Smooth muscle cell (in vitro differentiated cells): ENCODE results near the gene TMX3. TPM values are rescaled to one million over a fixed set of nuclear protein-coding genes. Genes with fewer than 3 reads are reported as not detected.

Experiments
- DNase-seq: peaks from one replicate; lab custom pipeline; 2025; ENCODE audit not compliant: unreplicated experiment; lab: John Stamatoyannopoulos, UW
- H2AFZ ChIP-seq: fragments of 200-600 bp; sonication (generic); 2 replicates; pipeline ENCODE4 v1.6.0; 2016; ENCODE audit warnings: antibody characterized with exemption, low read depth, mild to moderate bottlenecking
- H3F3A ChIP-seq: fragments of 200-600 bp; sonication (generic); 2 replicates; pipeline ENCODE4 v1.6.0; 2017; ENCODE audit warnings: antibody characterized with exemption, low read depth
- H3K27ac ChIP-seq: fragments of 200-600 bp; sonication (generic); 2 replicates; pipeline ENCODE4 v1.5.1; 2016; ENCODE audit warnings: low read depth, mild to moderate bottlenecking
- H3K27me3 ChIP-seq: fragments of 200-600 bp; sonication (generic); 2 replicates; pipeline ENCODE4 v1.6.1; 2016; ENCODE audit warnings: low read depth, mild to moderate bottlenecking
- H3K36me3 ChIP-seq: fragments of 200-600 bp; sonication (generic); 2 replicates; pipeline ENCODE4 v1.5.1; 2016; ENCODE audit warnings: low read depth
- H3K4me1 ChIP-seq: fragments of 200-600 bp; sonication (generic); 2 replicates; pipeline ENCODE4 v1.5.1; 2016; ENCODE audit warnings: low read depth
- H3K4me2 ChIP-seq: fragments of 200-600 bp; sonication (generic); 2 replicates; pipeline ENCODE4 v1.6.0; 2016; ENCODE audit warnings: mild to moderate bottlenecking
- H3K4me3 ChIP-seq: fragments of 200-600 bp; sonication (generic); 2 replicates; pipeline ENCODE4 v1.5.1; 2016; ENCODE audit warnings: mild to moderate bottlenecking
- H3K79me2 ChIP-seq: fragments of 200-600 bp; sonication (generic); 2 replicates; pipeline ENCODE4 v1.6.0; 2016; ENCODE audit warnings: low read depth, mild to moderate bottlenecking
- H3K9ac ChIP-seq: fragments of 200-600 bp; sonication (generic); 2 replicates; pipeline ENCODE4 v1.6.0; 2016; ENCODE audit warnings: low read depth
- H3K9me3 ChIP-seq: fragments of 200-600 bp; sonication (generic); replicated peaks from 2 replicates; pipeline ENCODE4 v1.5.1; 2016; ENCODE audit warnings: low read depth
- H4K20me1 ChIP-seq: fragments of 200-600 bp; sonication (generic); 2 replicates; pipeline ENCODE4 v1.6.0; 2016; ENCODE audit warnings: low read depth
- WGBS: methylation state at CpG from one replicate; pipeline ENCODE4 v1.1.7; 2016; ENCODE audit warnings: low lambda C conversion rate; 5-methylcytosine and 5-hydroxymethylcytosine counted together
- polyA plus RNA-seq: library from polyadenylated mRNA; unstranded; fragments of >200 nt; fragmentation: Nextera tagmentation; extraction: Ambion mirVana; gene quantifications from 2 replicates; pipeline ENCODE4 v1.2.1, GENCODE V29; 2016
- total RNA-seq: library from RNA; depleted of rRNA; stranded (reverse); fragments of >200 nt; gene quantifications from 2 replicates; pipeline ENCODE4 v1.2.3, GENCODE V29; 2014
- TF ChIP-seq, protein P1 (sequence below): fragments of 200-600 bp; sonication (generic); IDR thresholded peaks from 2 replicates; pipeline ENCODE4 v1.5.1; 2017; ENCODE audit warnings: borderline replicate concordance, mild to moderate bottlenecking, antibody characterized with exemption; ENCODE audit not compliant: insufficient read depth, poor library complexity, severe bottlenecking

The TMX3 gene
- total and polyA plus RNA-seq, 2 experiments from 2014 or later = 25.2 to 55.5 TPM

- Histone ChIP-seq H3K4me1 (no peaks in the 10 kb centered on the region), H3K4me2 (no peak overlapping the region), H2AFZ (no peak overlapping the region), H3K27ac (no peak overlapping the region), H3K4me3 (no peak overlapping the region), H3K9me3 (no peaks in the 10 kb centered on the region), H3K27me3 (no peaks in the 10 kb centered on the region), H3F3A (no peaks in the 10 kb centered on the region), H3K36me3 (no peaks in the 10 kb centered on the region), H4K20me1 (no peaks in the 10 kb centered on the region), H3K79me2 (no peaks in the 10 kb centered on the region), H3K9ac (no peak overlapping the region)
- TF ChIP-seq, protein P1, sequence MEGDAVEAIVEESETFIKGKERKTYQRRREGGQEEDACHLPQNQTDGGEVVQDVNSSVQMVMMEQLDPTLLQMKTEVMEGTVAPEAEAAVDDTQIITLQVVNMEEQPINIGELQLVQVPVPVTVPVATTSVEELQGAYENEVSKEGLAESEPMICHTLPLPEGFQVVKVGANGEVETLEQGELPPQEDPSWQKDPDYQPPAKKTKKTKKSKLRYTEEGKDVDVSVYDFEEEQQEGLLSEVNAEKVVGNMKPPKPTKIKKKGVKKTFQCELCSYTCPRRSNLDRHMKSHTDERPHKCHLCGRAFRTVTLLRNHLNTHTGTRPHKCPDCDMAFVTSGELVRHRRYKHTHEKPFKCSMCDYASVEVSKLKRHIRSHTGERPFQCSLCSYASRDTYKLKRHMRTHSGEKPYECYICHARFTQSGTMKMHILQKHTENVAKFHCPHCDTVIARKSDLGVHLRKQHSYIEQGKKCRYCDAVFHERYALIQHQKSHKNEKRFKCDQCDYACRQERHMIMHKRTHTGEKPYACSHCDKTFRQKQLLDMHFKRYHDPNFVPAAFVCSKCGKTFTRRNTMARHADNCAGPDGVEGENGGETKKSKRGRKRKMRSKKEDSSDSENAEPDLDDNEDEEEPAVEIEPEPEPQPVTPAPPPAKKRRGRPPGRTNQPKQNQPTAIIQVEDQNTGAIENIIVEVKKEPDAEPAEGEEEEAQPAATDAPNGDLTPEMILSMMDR = peak; percentile 2
- no peak for DNase-seq
- 64% methylated on average over 4 of the region's 4 CpGs for WGBS
These were observed 52.2 kb downstream of the TMX3 start for GRCh38 chr18:68662754-68663153.

DNA sequence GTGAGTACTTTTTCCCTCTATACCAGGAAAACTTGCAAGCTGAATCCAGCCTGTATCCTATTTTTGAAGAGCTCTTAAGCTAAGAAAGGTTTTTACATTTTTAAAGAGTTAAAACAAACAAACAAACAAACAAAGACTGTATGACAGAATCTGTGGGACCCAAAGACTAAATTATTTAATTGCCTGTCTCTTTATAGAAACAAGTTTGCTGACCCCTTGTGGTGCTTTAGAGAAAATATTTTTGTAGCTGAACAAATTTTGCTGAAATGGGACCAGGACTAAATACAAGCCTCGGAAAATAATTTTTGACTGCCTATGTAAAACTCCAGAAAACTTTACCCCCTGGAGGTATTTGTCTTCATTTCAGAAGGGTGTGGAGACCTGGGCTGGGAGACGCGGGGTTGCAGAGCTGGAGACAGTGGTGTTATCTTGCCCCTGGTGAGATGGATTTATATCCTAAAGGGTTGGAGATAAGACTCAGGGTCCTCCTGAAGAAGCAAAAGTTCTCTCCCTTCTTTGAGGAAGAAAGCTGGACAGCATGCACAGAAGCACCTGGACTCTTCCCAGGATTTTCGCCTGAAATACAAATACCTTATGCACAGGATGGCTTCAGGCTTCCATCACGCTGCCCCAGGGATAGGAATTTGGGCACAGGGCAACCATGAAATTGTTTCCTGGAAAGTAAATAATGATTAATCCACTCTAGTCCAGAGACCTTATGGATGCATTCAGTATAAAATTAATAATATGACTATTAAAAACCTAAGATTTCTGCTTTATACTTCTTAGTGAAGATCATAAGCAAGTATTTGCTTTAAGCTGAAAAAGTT lies 54.3 kb downstream of the TMX3 start:
- Histone ChIP-seq H3K27me3 (no peaks in the 10 kb centered on the region), H3K4me1 (no peaks in the 10 kb centered on the region)

DNA sequence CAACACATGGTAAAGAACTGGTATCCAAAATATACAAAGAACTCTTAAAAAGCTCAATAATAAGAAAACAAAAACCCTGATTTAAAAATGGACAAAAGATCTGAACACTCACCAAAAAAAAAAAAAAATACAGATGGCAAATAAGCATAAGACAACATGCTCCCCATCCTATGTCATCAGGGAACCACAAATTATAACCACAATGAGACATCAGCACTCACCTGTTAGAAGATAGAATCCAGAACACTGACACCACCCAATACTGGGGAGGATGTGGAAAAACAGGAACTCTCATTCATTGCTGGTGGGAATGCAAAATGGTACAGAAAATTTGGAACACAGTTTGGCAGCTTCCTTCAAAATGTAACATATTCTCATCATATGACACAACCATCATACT lies 66.7 kb downstream of the TMX3 start:
- Histone ChIP-seq H3K36me3 (no peaks in the 10 kb centered on the region), H3K27ac (no peak overlapping the region), H3K9me3 (no peaks in the 10 kb centered on the region), H3F3A (no peaks in the 10 kb centered on the region), H3K79me2 (no peaks in the 10 kb centered on the region), H2AFZ (no peak overlapping the region), H3K4me3 (no peak overlapping the region), H3K9ac (no peak overlapping the region), H3K4me2 (no peak overlapping the region), H3K4me1 (no peaks in the 10 kb centered on the region), H3K27me3 (no peaks in the 10 kb centered on the region), H4K20me1 (no peaks in the 10 kb centered on the region)
- no peak for DNase-seq
- TF ChIP-seq, protein P1 = no peak

More for the DNA sequence above, 54.3 kb downstream of the TMX3 start:
- Histone ChIP-seq H2AFZ (no peak overlapping the region), H3K27ac (no peak overlapping the region), H3F3A (no peaks in the 10 kb centered on the region), H3K4me2 (no peak overlapping the region), H3K36me3 (no peaks in the 10 kb centered on the region), H3K9me3 (no peaks in the 10 kb centered on the region), H3K79me2 (no peaks in the 10 kb centered on the region), H3K9ac (no peak overlapping the region), H3K4me3 (no peak overlapping the region), H4K20me1 (no peaks in the 10 kb centered on the region)
- no peak for DNase-seq
- TF ChIP-seq, protein P1 = peak; percentile 66
- 61% methylated on average over 5 of the region's 5 CpGs for WGBS

DNA sequence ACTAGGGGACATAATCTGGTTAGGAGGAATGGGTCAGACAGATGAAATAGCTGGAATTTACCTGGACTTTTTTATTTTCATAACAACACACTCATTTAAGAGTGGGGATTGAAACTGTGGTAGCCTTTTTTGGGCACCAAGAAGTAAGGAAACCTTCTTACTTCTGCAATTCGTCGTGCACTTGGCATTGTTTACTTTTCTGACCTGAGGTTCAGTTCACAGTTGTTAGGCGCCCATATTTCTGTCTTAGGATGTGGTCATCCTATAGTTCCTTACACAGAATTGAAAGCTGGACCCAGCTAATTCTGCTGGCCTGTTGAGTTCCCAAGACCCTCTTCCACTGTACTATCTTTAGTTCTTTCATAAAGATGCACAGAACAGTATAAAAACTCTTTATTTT lies 72.9 kb downstream of the TMX3 start:
- Histone ChIP-seq H3K9me3 (peaks cover 4% of the 10 kb centered on the region), H2AFZ (no peak overlapping the region), H4K20me1 (no peaks in the 10 kb centered on the region), H3K36me3 (no peaks in the 10 kb centered on the region), H3K4me3 (no peak overlapping the region), H3K27me3 (no peaks in the 10 kb centered on the region), H3K4me1 (no peaks in the 10 kb centered on the region), H3K27ac (no peak overlapping the region), H3K9ac (no peak overlapping the region), H3K4me2 (no peak overlapping the region), H3K79me2 (no peaks in the 10 kb centered on the region), H3F3A (no peaks in the 10 kb centered on the region)
- WGBS = 88% methylated on average over 3 of the region's 3 CpGs
- TF ChIP-seq, protein P1 = no peak
- no peak for DNase-seq
